ENCODE results near the gene FCN2. TPM values are rescaled to one million over a fixed set of nuclear protein-coding genes. Genes with fewer than 3 reads are reported as not detected.

FCN2 gene
- total RNA-seq, 2 experiments from 2014 or later, result not detected

GRCh38 chr9:134843740-134844139 lies 36.9 kb upstream of the FCN2 start:
- H3K4me1 Mint-ChIP-seq (ENCODE audit: low read depth), result no peaks in the 10 kb centered on the region
- ATAC-seq (ENCODE audit: poor library complexity) (no peak), DNase-seq (no peak)
- H3K27ac ChIP-seq (ENCODE audit: low read depth in 1 of 2, low read length in 2 of 2), result no peak overlapping the region
- intact Hi-C loops (cut with DNase I, micrococcal nuclease), result no loop called here
- no peaks in the 10 kb centered on the region for H3K9me3 Mint-ChIP-seq
- H3K4me1 ChIP-seq (ENCODE audit: insufficient read depth, low read length), result no peaks in the 10 kb centered on the region
- H3K36me3 Mint-ChIP-seq (ENCODE audit: low read depth), result no peaks in the 10 kb centered on the region
- no peaks in the 10 kb centered on the region for H3K27me3 Mint-ChIP-seq
- peaks cover 0 to 11% of the 10 kb centered on the region in 2 experiments for H3K9me3 ChIP-seq (ENCODE audit: control insufficient read depth in 1 of 2, insufficient read depth in 1 of 2, low read length in 2 of 2)
- no peak for TF ChIP-seq CTCF (IDR thresholded peaks at IDR 0.05)
- no peak overlapping the region for H3K27ac Mint-ChIP-seq
- no peak overlapping the region for H3K4me3 Mint-ChIP-seq
- H3K27me3 ChIP-seq (ENCODE audit: control insufficient read depth in 1 of 2, insufficient read depth in 2 of 2, low read length in 2 of 2), result peaks cover 0 to 3% of the 10 kb centered on the region in 2 experiments
- no peak overlapping the region for H3K4me3 ChIP-seq (ENCODE audit: low read length)
- H3K36me3 ChIP-seq (ENCODE audit: insufficient read depth, low read length), result no peaks in the 10 kb centered on the region
- POLR2A ChIA-PET, result no interaction called here
- CTCF ChIA-PET, result no interaction called here

GRCh38 chr9:134844821-134845220 lies 35.8 kb upstream of the FCN2 start:
- no peaks in the 10 kb centered on the region for H3K4me1 Mint-ChIP-seq (ENCODE audit: low read depth)
- H3K36me3 Mint-ChIP-seq (ENCODE audit: low read depth), result no peaks in the 10 kb centered on the region
- ChIA-PET POLR2A (no interaction called here), CTCF (no interaction called here)
- H3K4me3 Mint-ChIP-seq, result no peak overlapping the region
- H3K27me3 Mint-ChIP-seq, result no peaks in the 10 kb centered on the region
- no peaks in the 10 kb centered on the region for H3K4me1 ChIP-seq (ENCODE audit: insufficient read depth, low read length)
- no peak for TF ChIP-seq CTCF (IDR thresholded peaks at IDR 0.05)
- no peaks in the 10 kb centered on the region for H3K9me3 Mint-ChIP-seq
- H3K36me3 ChIP-seq (ENCODE audit: insufficient read depth, low read length), result no peaks in the 10 kb centered on the region
- DNase-seq (no peak), ATAC-seq (ENCODE audit: poor library complexity) (no peak)
- H3K9me3 ChIP-seq (ENCODE audit: control insufficient read depth in 1 of 2, insufficient read depth in 1 of 2, low read length in 2 of 2), result peaks cover 0 to 11% of the 10 kb centered on the region in 2 experiments
- H3K27ac Mint-ChIP-seq, result no peak overlapping the region
- intact Hi-C loops (cut with DNase I, micrococcal nuclease), result no loop called here
- H3K27ac ChIP-seq (ENCODE audit: low read depth in 1 of 2, low read length in 2 of 2), result no peak overlapping the region
- no peak overlapping the region for H3K4me3 ChIP-seq (ENCODE audit: low read length)
- H3K27me3 ChIP-seq (ENCODE audit: control insufficient read depth in 1 of 2, insufficient read depth in 2 of 2, low read length in 2 of 2), result peaks cover 0 to 3% of the 10 kb centered on the region in 2 experiments

- Histone ChIP-seq H3K36me3 (ENCODE audit: insufficient read depth, low read length) (no peaks in the 10 kb centered on the region), H3K9me3 (ENCODE audit: control insufficient read depth in 1 of 2, insufficient read depth in 1 of 2, low read length in 2 of 2) (peaks cover 0 to 24% of the 10 kb centered on the region in 2 experiments), H3K4me1 (ENCODE audit: insufficient read depth, low read length) (no peaks in the 10 kb centered on the region), H3K4me3 (ENCODE audit: low read length) (no peak overlapping the region), H3K27me3 (ENCODE audit: control insufficient read depth in 1 of 2, insufficient read depth in 2 of 2, low read length in 2 of 2) (peaks cover 0 to 6% of the 10 kb centered on the region in 2 experiments), H3K27ac (ENCODE audit: low read depth in 1 of 2, low read length in 2 of 2) (no peak overlapping the region)
- ChIA-PET CTCF (no interaction called here), POLR2A (no interaction called here)
- DNase-seq (no peak), ATAC-seq (ENCODE audit: poor library complexity) (no peak)
- no peaks in the 10 kb centered on the region for H3K9me3 Mint-ChIP-seq
- H3K36me3 Mint-ChIP-seq (ENCODE audit: low read depth), result no peaks in the 10 kb centered on the region
- H3K4me3 Mint-ChIP-seq, result no peak overlapping the region
- no peaks in the 10 kb centered on the region for H3K4me1 Mint-ChIP-seq (ENCODE audit: low read depth)
- no peak for TF ChIP-seq CTCF (IDR thresholded peaks at IDR 0.05)
- no peak overlapping the region for H3K27ac Mint-ChIP-seq
- no peaks in the 10 kb centered on the region for H3K27me3 Mint-ChIP-seq
- intact Hi-C loops (cut with DNase I, micrococcal nuclease), result no loop called here
Measured at GRCh38 chr9:134846187-134846586, 34.4 kb upstream of the FCN2 start.
